ENCODE data around the gene OGT.
A peak's percentile ranks its signal among the peaks of the same experiment; 100 is the strongest.
"Not testable (repeated sequence)": the region's sequence is repeated elsewhere in the genome, so short reads cannot be mapped to it uniquely, and the experiment has no call there.

Gene OGT

GRCh38 chrX:71581210-71581609, 48.3 kb downstream of the OGT start:
- DNase-seq (ENCODE audit: low read depth in 2 of 2), result no peak

GRCh38 chrX:71586929-71587328, 54.0 kb downstream of the OGT start:
- DNase-seq (ENCODE audit: low read depth in 2 of 2), result no peak

- DNase-seq (ENCODE audit: low read depth in 2 of 2), result not testable (repeated sequence)
These were observed 60.3 kb downstream of the OGT start for GRCh38 chrX:71593210-71593609.

GRCh38 chrX:71599965-71600364, 67.1 kb downstream of the OGT start:
- DNase-seq (ENCODE audit: low read depth in 2 of 2), result no peak

- DNase-seq (ENCODE audit: low read depth in 2 of 2), result no peak
These were observed 70.7 kb downstream of the OGT start for GRCh38 chrX:71603618-71604017.

- no peak for DNase-seq (ENCODE audit: low read depth in 2 of 2)
These were observed 71.2 kb downstream of the OGT start for GRCh38 chrX:71604141-71604540.

- no peak for DNase-seq (ENCODE audit: low read depth in 2 of 2)
These were observed 72.1 kb downstream of the OGT start for GRCh38 chrX:71604796-71605568.

- DNase-seq (ENCODE audit: low read depth in 2 of 2), result no peak
These were observed 73.8 kb downstream of the OGT start for GRCh38 chrX:71606536-71607216.

GRCh38 chrX:71607488-71607887, 74.6 kb downstream of the OGT start:
- no peak for DNase-seq (ENCODE audit: low read depth in 2 of 2)

GRCh38 chrX:71609095-71609750, 76.3 kb downstream of the OGT start:
- DNase-seq (ENCODE audit: low read depth in 2 of 2), result no peak

GRCh38 chrX:71611736-71612135, 78.8 kb downstream of the OGT start:
- DNase-seq (ENCODE audit: low read depth in 2 of 2), result not testable (repeated sequence)

- no peak for DNase-seq (ENCODE audit: low read depth in 2 of 2)
These were observed 79.4 kb downstream of the OGT start for GRCh38 chrX:71612256-71612655.

GRCh38 chrX:71615056-71615455, 82.2 kb downstream of the OGT start:
- DNase-seq (ENCODE audit: low read depth in 2 of 2), result no peak

- no peak for DNase-seq (ENCODE audit: low read depth in 2 of 2)
These were observed 83.0 kb downstream of the OGT start for GRCh38 chrX:71615954-71616353.

- no peak for DNase-seq (ENCODE audit: low read depth in 2 of 2)
These were observed 84.0 kb downstream of the OGT start for GRCh38 chrX:71616672-71617529.

GRCh38 chrX:71617742-71618141, 84.8 kb downstream of the OGT start:
- DNase-seq (ENCODE audit: low read depth in 2 of 2), result no peak

- peak in 1 of 2 donors; percentile 47 for DNase-seq (ENCODE audit: low read depth in 2 of 2)
These were observed 85.4 kb downstream of the OGT start, which contains the start of gene CXCR3 for GRCh38 chrX:71618303-71618721. TSS of gene CXCR3 (minus strand) at chrX:71618511. CDS start at chrX:71618449, 62 bp downstream.

GRCh38 chrX:71618787-71619186, 85.9 kb downstream of the OGT start:
- no peak for DNase-seq (ENCODE audit: low read depth in 2 of 2)

GRCh38 chrX:71619193-71619592, 86.3 kb downstream of the OGT start:
- peak; percentile 36 to 48 for DNase-seq (ENCODE audit: low read depth in 2 of 2)

- no peak for DNase-seq (ENCODE audit: low read depth in 2 of 2)
These were observed 87.1 kb downstream of the OGT start for GRCh38 chrX:71619986-71620385.

GRCh38 chrX:71621603-71622002, 88.7 kb downstream of the OGT start:
- DNase-seq (ENCODE audit: low read depth in 2 of 2), result no peak

Data from stimulated activated CD4-positive, alpha-beta T cell treated with anti-CD3 and anti-CD28 coated beads, Interleukin-1b, Interleukin-23, amount 100 ng/mL, for 4 hours (primary cell).